Astrocyte (in vitro differentiated cells and primary cell): ENCODE results near the gene TMPRSS13. TPM values are rescaled to one million over a fixed set of nuclear protein-coding genes. Genes with fewer than 3 reads are reported as not detected.

Source experiments
- DNase-seq: peaks from one replicate; pipeline ENCODE4 v3.0.0-alpha.2; 2010; ENCODE audit warnings: low read depth
- FAIRE-seq: peaks from 2 replicates; lab custom pipeline; 2011; peaks lifted over from hg19 to GRCh38; lab: Jason Lieb, UNC
- H2AFZ ChIP-seq: 2 replicates; pipeline ENCODE4 v1.6.0; 2012; ENCODE audit warnings: low read depth, low read length, inconsistent platforms
- H3K27ac ChIP-seq: 2 replicates; pipeline ENCODE4 v1.5.1; 2011; ENCODE audit warnings: low read depth, low read length, inconsistent platforms
- H3K27me3 ChIP-seq: 2 replicates; pipeline ENCODE4 v1.6.0; 2011; ENCODE audit warnings: low read length, inconsistent platforms; ENCODE audit not compliant: insufficient read depth
- H3K36me3 ChIP-seq: 2 replicates; pipeline ENCODE4 v1.5.1; 2011; ENCODE audit warnings: low read length, inconsistent platforms; ENCODE audit not compliant: insufficient read depth
- H3K4me1 ChIP-seq: 2 replicates; pipeline ENCODE4 v1.5.1; 2011; ENCODE audit warnings: low read length, inconsistent platforms; ENCODE audit not compliant: insufficient read depth
- H3K4me2 ChIP-seq: 2 replicates; pipeline ENCODE4 v1.6.0; 2012; ENCODE audit warnings: low read length, inconsistent platforms
- H3K4me3 ChIP-seq: 2 replicates; pipeline ENCODE4 v1.5.1; 2011; ENCODE audit warnings: low read depth, mild to moderate bottlenecking, low read length, inconsistent platforms; ENCODE audit not compliant: insufficient read depth
- H3K79me2 ChIP-seq: 2 replicates; pipeline ENCODE4 v1.6.0; 2012; ENCODE audit warnings: mild to moderate bottlenecking, low read length, inconsistent platforms; ENCODE audit not compliant: insufficient read depth
- H3K9ac ChIP-seq: 2 replicates; pipeline ENCODE4 v1.6.0; 2012; ENCODE audit warnings: mild to moderate bottlenecking, low read length, inconsistent platforms
- H3K9me3 ChIP-seq: 2 replicates; pipeline ENCODE4 v1.5.1; 2012; ENCODE audit warnings: low read depth, mild to moderate bottlenecking, low read length, inconsistent platforms; ENCODE audit not compliant: insufficient read depth
- H4K20me1 ChIP-seq: 2 replicates; pipeline ENCODE4 v1.6.0; 2012; ENCODE audit warnings: low read length, inconsistent platforms; ENCODE audit not compliant: insufficient read depth
- H3K27ac Mint-ChIP-seq: one replicate; pipeline ENCODE4 v1.8.0; 2021; ENCODE audit warnings: mild to moderate bottlenecking, mixed read lengths; ENCODE audit not compliant: unreplicated experiment
- H3K27me3 Mint-ChIP-seq: one replicate; pipeline ENCODE4 v1.8.0; 2021; ENCODE audit warnings: low read depth, mixed read lengths; ENCODE audit not compliant: unreplicated experiment
- H3K36me3 Mint-ChIP-seq: one replicate; pipeline ENCODE4 v1.8.0; 2021; ENCODE audit warnings: low read depth, mixed read lengths; ENCODE audit not compliant: unreplicated experiment
- H3K4me1 Mint-ChIP-seq: one replicate; pipeline ENCODE4 v1.8.0; 2021; ENCODE audit warnings: low read depth, mixed read lengths; ENCODE audit not compliant: unreplicated experiment
- H3K4me3 Mint-ChIP-seq: one replicate; pipeline ENCODE4 v1.8.0; 2021; ENCODE audit warnings: mild to moderate bottlenecking, moderate library complexity, mixed read lengths; ENCODE audit not compliant: unreplicated experiment
- H3K9me3 Mint-ChIP-seq: one replicate; pipeline ENCODE4 v1.8.0; 2021; ENCODE audit warnings: mild to moderate bottlenecking, mixed read lengths; ENCODE audit not compliant: unreplicated experiment
- CTCF ChIP-seq: IDR thresholded peaks from 2 replicates; pipeline ENCODE4 v1.5.1; 2011; ENCODE audit warnings: low read depth, mild to moderate bottlenecking, inconsistent platforms, low read length, moderate library complexity; ENCODE audit not compliant: insufficient read depth
- EZH2 ChIP-seq: IDR thresholded peaks from 2 replicates; pipeline ENCODE4 v1.6.1; 2012; ENCODE audit warnings: mild to moderate bottlenecking, low read length, inconsistent platforms; ENCODE audit not compliant: insufficient read depth
- total RNA-seq: library from RNA; stranded (reverse); gene quantifications from 2 replicates; pipeline ENCODE4 v1.2.1, GENCODE V29; 2021

The TMPRSS13 gene
- total RNA-seq, 1 donor from 2014 or later: 0.66 TPM

GRCh38 chr11:117879516-117880480 is 49.4 kb downstream of the TMPRSS13 start:
- Mint-ChIP-seq H3K9me3 (peaks cover 3% of the 10 kb centered on the region), H3K27ac (no peak overlapping the region), H3K4me3 (no peak overlapping the region), H3K27me3 (peaks cover 70% of the 10 kb centered on the region), H3K36me3 (no peaks in the 10 kb centered on the region), H3K4me1 (peaks cover 7% of the 10 kb centered on the region)
- Histone ChIP-seq H3K79me2 (no peaks in the 10 kb centered on the region), H4K20me1 (peaks cover 4% of the 10 kb centered on the region), H3K27me3 (peaks cover 44% of the 10 kb centered on the region), H3K9ac (no peak overlapping the region), H3K4me2 (no peak overlapping the region), H3K4me1 (peaks cover 5% of the 10 kb centered on the region), H2AFZ (no peak overlapping the region), H3K4me3 (no peak overlapping the region), H3K27ac (no peak overlapping the region), H3K9me3 (no peaks in the 10 kb centered on the region), H3K36me3 (no peaks in the 10 kb centered on the region)
- TF ChIP-seq EZH2 (no peak), CTCF (no peak)
- DNase-seq (no peak), FAIRE-seq (no peak)

- H3K4me1 Mint-ChIP-seq: peaks cover 4% of the 10 kb centered on the region
- peaks cover 76% of the 10 kb centered on the region for H3K27me3 Mint-ChIP-seq
- Histone ChIP-seq H3K36me3 (no peaks in the 10 kb centered on the region), H3K4me2 (no peak overlapping the region), H3K4me3 (no peak overlapping the region), H3K79me2 (no peaks in the 10 kb centered on the region), H3K4me1 (peaks cover 5% of the 10 kb centered on the region), H3K9ac (no peak overlapping the region), H2AFZ (no peak overlapping the region), H3K9me3 (no peaks in the 10 kb centered on the region), H4K20me1 (peaks cover 4% of the 10 kb centered on the region), H3K27me3 (peaks cover 50% of the 10 kb centered on the region), H3K27ac (no peak overlapping the region)
- no peak for DNase-seq
- H3K9me3 Mint-ChIP-seq: peaks cover 3% of the 10 kb centered on the region
- H3K36me3 Mint-ChIP-seq: no peaks in the 10 kb centered on the region
- TF ChIP-seq CTCF (no peak), EZH2 (no peak)
- no peak overlapping the region for H3K27ac Mint-ChIP-seq
- FAIRE-seq: no peak
- H3K4me3 Mint-ChIP-seq: no peak overlapping the region
Observed at GRCh38 chr11:117878939-117879475, 50.2 kb downstream of the TMPRSS13 start.
